Epidermal melanocyte (primary cell): Measurements from ENCODE around the gene C5orf52.
"Not testable (repeated sequence)": the region's sequence is repeated elsewhere in the genome, so short reads cannot be mapped to it uniquely, and the experiment has no call there.

Source experiments
- DNase-seq: peaks from one replicate; pipeline ENCODE4 v3.0.0; 2011; ENCODE audit warnings: low spot score; ENCODE audit not compliant: insufficient read length

Gene C5orf52

GRCh38 chr5:157722895-157723294 is 51.6 kb downstream of the C5orf52 start:
- not testable (repeated sequence) for DNase-seq

GRCh38 chr5:157726607-157727006 is 55.3 kb downstream of the C5orf52 start:
- not testable (repeated sequence) for DNase-seq

DNA sequence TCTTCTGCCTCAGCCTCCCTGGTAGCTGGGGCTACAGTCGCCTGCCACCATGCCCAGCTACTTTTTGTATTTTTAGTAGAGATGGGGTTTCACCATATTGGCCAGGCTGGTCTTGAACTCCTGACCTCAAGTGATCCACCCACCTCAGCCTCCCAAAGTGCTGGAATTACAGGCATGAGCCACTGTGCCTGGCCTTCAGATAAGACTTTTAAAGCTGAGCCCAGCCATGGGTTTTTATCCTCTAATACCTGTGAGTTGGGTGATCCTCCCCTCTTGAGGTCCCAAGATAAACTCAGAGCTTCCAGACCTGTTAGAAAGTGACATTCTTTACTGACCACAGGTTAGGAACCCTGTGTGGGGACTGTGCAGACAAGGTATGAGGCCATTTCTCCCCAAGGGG is 56.5 kb downstream of the C5orf52 start:
- not testable (repeated sequence) for DNase-seq
